HEK293 (cell line): ENCODE measurements around the gene PLP2.

Experiments used
- CTCF ChIA-PET: fragments of 350-600 bp; formaldehyde crosslinking; extraction: SDS; loops from one replicate; lab custom pipeline; 2021; ENCODE audit warnings: antibody characterized with exemption; lab: Yijun Ruan, JAX
- POLR2A ChIA-PET: fragments of 300-600 bp; formaldehyde crosslinking; extraction: SDS; loops from one replicate; lab custom pipeline; 2020; ENCODE audit warnings: antibody characterized with exemption, inconsistent platforms; lab: Yijun Ruan, JAX
- H3K27ac ChIP-seq: fragments of 200-500 bp; sonication (Bioruptor generic); 2 replicates; pipeline ENCODE4 v1.5.1; 2014; ENCODE audit warnings: low read depth, low read length, control low read depth, inconsistent platforms; ENCODE audit errors: extremely low read depth
- H3K36me3 ChIP-seq, 2 experiments: fragments of 200-500 bp in 1 of 2; sonication (Bioruptor generic) in 1 of 2; 1 replicate in 1 of 2; 2 replicates in 1 of 2; pipeline ENCODE4 v1.5.1; 2014 to 2017; ENCODE audit warnings: inconsistent platforms in 2 of 2, low read length in 2 of 2; ENCODE audit not compliant: control insufficient read depth in 2 of 2, insufficient read depth in 1 of 2
- H3K4me1 ChIP-seq: fragments of 200-500 bp; sonication (Bioruptor generic); 2 replicates; pipeline ENCODE4 v1.5.1; 2014; ENCODE audit warnings: mild to moderate bottlenecking, low read length, inconsistent platforms; ENCODE audit not compliant: control insufficient read depth, insufficient read depth
- H3K4me3 ChIP-seq: 2 replicates; pipeline ENCODE4 v1.5.1; 2011; ENCODE audit warnings: low read depth, mild to moderate bottlenecking, control low read depth, low read length, moderate library complexity
- H3K9me3 ChIP-seq: fragments of 200-500 bp; sonication (Bioruptor generic); 2 replicates; pipeline ENCODE4 v1.5.1; 2014; ENCODE audit warnings: low read depth, low read length, inconsistent platforms; ENCODE audit not compliant: control insufficient read depth, insufficient read depth
- BCL6B ChIP-seq: fragments of 450-650 bp; formaldehyde crosslinking; IDR thresholded peaks from 2 replicates; pipeline ENCODE4 v1.5.1; 2017; ENCODE audit warnings: missing biosample characterization, missing genetic modification characterization
- ELK4 ChIP-seq: IDR thresholded peaks from 2 replicates; pipeline ENCODE4 v1.6.1; 2011; ENCODE audit warnings: mild to moderate bottlenecking, low read depth, low read length, borderline replicate concordance
- FEZF1 ChIP-seq: fragments of 450-650 bp; formaldehyde crosslinking; IDR thresholded peaks from 2 replicates; pipeline ENCODE4 v1.5.1; 2016; ENCODE audit warnings: missing biosample characterization, missing genetic modification characterization
- PRDM2 ChIP-seq: fragments of 450-650 bp; formaldehyde crosslinking; IDR thresholded peaks from 2 replicates; pipeline ENCODE4 v1.5.1; 2016; ENCODE audit warnings: missing biosample characterization, missing genetic modification characterization, borderline replicate concordance
- REPIN1 ChIP-seq: fragments of 450-650 bp; formaldehyde crosslinking; IDR thresholded peaks from 2 replicates; pipeline ENCODE4 v1.5.1; 2017; ENCODE audit warnings: missing biosample characterization, missing genetic modification characterization, low read depth
- SP2 ChIP-seq: fragments of 450-650 bp; formaldehyde crosslinking; IDR thresholded peaks from 2 replicates; pipeline ENCODE4 v1.5.1; 2016; ENCODE audit warnings: missing biosample characterization, missing genetic modification characterization
- ZBTB8A ChIP-seq: fragments of 450-650 bp; formaldehyde crosslinking; IDR thresholded peaks from 2 replicates; pipeline ENCODE4 v1.5.1; 2016; ENCODE audit warnings: missing biosample characterization, missing genetic modification characterization
- ZNF133 ChIP-seq: fragments of 450-650 bp; formaldehyde crosslinking; IDR thresholded peaks from 2 replicates; pipeline ENCODE4 v1.5.1; 2016; ENCODE audit warnings: missing biosample characterization, missing genetic modification characterization
- ZNF138 ChIP-seq: fragments of 450-650 bp; formaldehyde crosslinking; IDR thresholded peaks from 2 replicates; pipeline ENCODE4 v1.5.1; 2016; ENCODE audit warnings: missing biosample characterization, missing genetic modification characterization, borderline replicate concordance
- ZNF148 ChIP-seq: fragments of 450-650 bp; formaldehyde crosslinking; IDR thresholded peaks from 2 replicates; pipeline ENCODE4 v1.5.0; 2017; ENCODE audit warnings: missing biosample characterization, missing genetic modification characterization, borderline replicate concordance
- ZNF16 ChIP-seq: fragments of 450-650 bp; formaldehyde crosslinking; IDR thresholded peaks from 2 replicates; pipeline ENCODE4 v1.5.1; 2016; ENCODE audit warnings: low read depth, missing biosample characterization, missing genetic modification characterization
- ZNF175 ChIP-seq: fragments of 450-650 bp; formaldehyde crosslinking; IDR thresholded peaks from 2 replicates; pipeline ENCODE4 v1.5.1; 2016; ENCODE audit warnings: missing biosample characterization, missing genetic modification characterization
- ZNF311 ChIP-seq: fragments of 450-650 bp; formaldehyde crosslinking; IDR thresholded peaks from 2 replicates; pipeline ENCODE4 v1.5.1; 2017; ENCODE audit warnings: missing biosample characterization, missing genetic modification characterization, borderline replicate concordance
- ZNF335 ChIP-seq: fragments of 450-650 bp; formaldehyde crosslinking; conservative IDR thresholded peaks from 2 replicates; pipeline ENCODE4 v1.5.1; 2016; ENCODE audit warnings: missing biosample characterization, missing genetic modification characterization
- ZNF513 ChIP-seq: fragments of 450-650 bp; IDR thresholded peaks from 2 replicates; pipeline ENCODE4 v1.5.1; 2018; ENCODE audit warnings: missing biosample characterization, missing genetic modification characterization
- ZNF548 ChIP-seq: fragments of 450-650 bp; formaldehyde crosslinking; IDR thresholded peaks from 2 replicates; pipeline ENCODE4 v1.5.1; 2016; ENCODE audit warnings: missing biosample characterization, missing genetic modification characterization
- ZNF560 ChIP-seq: fragments of 450-650 bp; formaldehyde crosslinking; IDR thresholded peaks from 2 replicates; pipeline ENCODE4 v1.5.1; 2017; ENCODE audit warnings: missing biosample characterization, missing genetic modification characterization, borderline replicate concordance
- ZNF580 ChIP-seq: fragments of 450-650 bp; formaldehyde crosslinking; IDR thresholded peaks from 2 replicates; pipeline ENCODE4 v1.5.1; 2016; ENCODE audit warnings: missing biosample characterization, missing genetic modification characterization
- ZNF624 ChIP-seq: fragments of 450-650 bp; formaldehyde crosslinking; IDR thresholded peaks from 2 replicates; pipeline ENCODE4 v1.5.1; 2017; ENCODE audit warnings: missing biosample characterization, missing genetic modification characterization
- ZNF677 ChIP-seq: fragments of 450-650 bp; IDR thresholded peaks from 2 replicates; pipeline ENCODE4 v1.5.0; 2018; ENCODE audit warnings: missing biosample characterization, mild to moderate bottlenecking, missing genetic modification characterization, moderate library complexity
- ZNF843 ChIP-seq: fragments of 450-650 bp; formaldehyde crosslinking; IDR thresholded peaks from 2 replicates; pipeline ENCODE4 v1.5.1; 2016; ENCODE audit warnings: missing biosample characterization, missing genetic modification characterization

The PLP2 gene

GRCh38 chrX:49165901-49166881, 5.5 kb upstream of the PLP2 start:
- Histone ChIP-seq H3K9me3 (no peaks in the 10 kb centered on the region), H3K4me3 (no peak overlapping the region), H3K4me1 (peaks cover 7% of the 10 kb centered on the region), H3K27ac (peak overlapping the region; percentile 77), H3K36me3 (no peaks in the 10 kb centered on the region)
- ChIA-PET POLR2A (interaction anchor here (0.9 to 2.2 kb wide), 9 partner anchors 10 to 490 kb away, joined by 3 to 16 read pairs (median 6); partner anchors contain the start of genes PPP1R3F and TFE3), CTCF (interaction anchor here (0.6 to 2.7 kb wide), 9 partner anchors 10 to 77 kb away, joined by 3 to 16 read pairs (median 5); no protein-coding TSS in a partner anchor)
- TF ChIP-seq ZNF624 (tag by site-specific recombination) (no peak), ZNF580 (tag by site-specific recombination) (peak; percentile 46; the same call in 1 of the 2 replicates), ZNF133 (tag by site-specific recombination) (no peak), ELK4 (no peak), FEZF1 (tag by site-specific recombination) (0 out of 2 replicates have a peak, but pooled peaks have one; percentile 8), PRDM2 (tag by site-specific recombination) (no peak), ZNF138 (tag by site-specific recombination) (no peak), ZNF335 (peak; percentile 68), SP2 (tag by site-specific recombination) (peak; percentile 83), ZNF560 (tag by site-specific recombination) (no peak), ZNF311 (no peak), REPIN1 (tag by site-specific recombination) (no peak), ZBTB8A (tag by site-specific recombination) (peak; percentile 97), ZNF513 (tag by site-specific recombination) (no peak), BCL6B (tag by site-specific recombination) (no peak), ZNF16 (tag by site-specific recombination) (no peak), ZNF843 (tag by site-specific recombination) (peak; percentile 52; the same call in 1 of the 2 replicates), ZNF175 (tag by site-specific recombination) (no peak), ZNF548 (tag by site-specific recombination) (no peak), ZNF148 (tag by site-specific recombination) (no peak), ZNF677 (tag by site-specific recombination) (no peak)
